Vagina (tissue), 2 donors: ENCODE data around the gene DGLUCY. TPM values are rescaled to one million over a fixed set of nuclear protein-coding genes. Genes with fewer than 3 reads are reported as not detected.
"Not testable (repeated sequence)": the region's sequence is repeated elsewhere in the genome, so short reads cannot be mapped to it uniquely, and the experiment has no call there.

Experiments used
- DNase-seq, 2 donors: peaks; one replicate each; pipeline ENCODE4 v3.0.0-alpha.2; 2017; ENCODE audit errors: extremely low spot score in 2 of 2
- H3K27ac ChIP-seq: fragments of 200-600 bp; sonication (generic); one replicate; pipeline ENCODE4 v1.5.1; 2019
- H3K27me3 ChIP-seq: fragments of 200-600 bp; sonication (generic); one replicate; pipeline ENCODE4 v1.5.1; 2019
- H3K36me3 ChIP-seq, 2 donors: fragments of 200-600 bp; sonication (generic); one replicate each; pipeline ENCODE4 v1.5.1; 2017 to 2019
- H3K4me1 ChIP-seq: fragments of 200-600 bp; sonication (generic); one replicate; pipeline ENCODE4 v1.5.1; 2019
- H3K4me3 ChIP-seq, 2 donors: fragments of 200-600 bp; sonication (generic); 1 replicate in 1 of 2; 2 replicates in 1 of 2; pipeline ENCODE4 v1.5.1; 2016 to 2019
- H3K9me3 ChIP-seq: fragments of 200-600 bp; sonication (generic); one replicate; pipeline ENCODE4 v1.5.1; 2019
- CTCF ChIP-seq, 3 experiments: fragments of 450-650 bp in 2 of 3; fragments of 200-600 bp in 1 of 3; sonication (generic) in 1 of 3; IDR thresholded peaks; one replicate each; pipeline ENCODE4 v1.5.1; 2017 to 2019; ENCODE audit warnings: antibody characterized with exemption in 3 of 3, mild to moderate bottlenecking in 2 of 3, moderate library complexity in 2 of 3
- POLR2A ChIP-seq, 2 donors: fragments of 450-650 bp; IDR thresholded peaks; one replicate each; pipeline ENCODE4 v1.6.1; 2017; ENCODE audit warnings: antibody characterized with exemption in 2 of 2, mild to moderate bottlenecking in 2 of 2, moderate library complexity in 2 of 2
- POLR2AphosphoS5 ChIP-seq, 2 donors: sonication (generic); formaldehyde crosslinking; IDR thresholded peaks; one replicate each; pipeline ENCODE4 v1.9.0; 2017; ENCODE audit warnings: antibody characterized with exemption in 2 of 2, mild to moderate bottlenecking in 2 of 2, low read depth in 1 of 2; ENCODE audit not compliant: insufficient read depth in 1 of 2
- intact Hi-C: fragments of 100-400 bp; cut with DNase I; formaldehyde crosslinking; loops from one replicate; pipeline ENCODE4 v1.15.1; 2023
- total RNA-seq: library from RNA; depleted of rRNA; stranded (reverse); fragments of >200 nt; gene quantifications from one replicate; pipeline ENCODE4 v1.2.3, GENCODE V29; 2016

DGLUCY gene
- total RNA-seq, 1 donor from 2014 or later = 57.0 TPM

GRCh38 chr14:91190853-91191252, 77.0 kb downstream of the DGLUCY start:
- no peak for DNase-seq
- Histone ChIP-seq H3K4me3 (no peak overlapping the region), H3K4me1 (no peaks in the 10 kb centered on the region), H3K36me3 (peaks cover 0 to 32% of the 10 kb centered on the region in 2 donors), H3K27ac (no peak overlapping the region), H3K9me3 (no peaks in the 10 kb centered on the region), H3K27me3 (no peaks in the 10 kb centered on the region)
- intact Hi-C loops = no loop called here
- no peak for TF ChIP-seq POLR2A (IDR thresholded peaks at IDR 0.05)
- no peak for TF ChIP-seq CTCF (IDR thresholded peaks at IDR 0.05)

GRCh38 chr14:91193069-91193468, 79.2 kb downstream of the DGLUCY start:
- H3K4me3 ChIP-seq = no peak overlapping the region
- TF ChIP-seq POLR2A (IDR thresholded peaks at IDR 0.05) = no peak
- no peak for TF ChIP-seq CTCF (IDR thresholded peaks at IDR 0.05)
- no peak for TF ChIP-seq POLR2AphosphoS5 (IDR thresholded peaks at IDR 0.05; ENCODE audit: insufficient read depth in 1 of 2, low read depth in 1 of 2)
- no peak overlapping the region for H3K27ac ChIP-seq
- no peaks in the 10 kb centered on the region for H3K27me3 ChIP-seq
- intact Hi-C loops = no loop called here
- no peak for DNase-seq
- H3K36me3 ChIP-seq = peaks cover 0 to 45% of the 10 kb centered on the region in 2 donors
- no peaks in the 10 kb centered on the region for H3K4me1 ChIP-seq
- H3K9me3 ChIP-seq = no peaks in the 10 kb centered on the region

- H3K36me3 ChIP-seq = peaks cover 0 to 38% of the 10 kb centered on the region in 2 donors
- TF ChIP-seq POLR2AphosphoS5 (IDR thresholded peaks at IDR 0.05; ENCODE audit: insufficient read depth in 1 of 2, low read depth in 1 of 2) (no peak), POLR2A (IDR thresholded peaks at IDR 0.05) (no peak), CTCF (IDR thresholded peaks at IDR 0.05) (no peak)
- DNase-seq = no peak
- intact Hi-C loops = no loop called here
- H3K4me3 ChIP-seq = no peak overlapping the region
- no peaks in the 10 kb centered on the region for H3K27me3 ChIP-seq
- no peak overlapping the region for H3K27ac ChIP-seq
- no peaks in the 10 kb centered on the region for H3K4me1 ChIP-seq
- no peaks in the 10 kb centered on the region for H3K9me3 ChIP-seq
Observed at GRCh38 chr14:91195881-91196280, 82.0 kb downstream of the DGLUCY start.

- no peak overlapping the region for H3K27ac ChIP-seq
- no peak for DNase-seq
- H3K4me3 ChIP-seq = no peak overlapping the region
- H3K36me3 ChIP-seq = peaks cover 0 to 46% of the 10 kb centered on the region in 2 donors
- TF ChIP-seq POLR2A (IDR thresholded peaks at IDR 0.05) (no peak), POLR2AphosphoS5 (IDR thresholded peaks at IDR 0.05; ENCODE audit: insufficient read depth in 1 of 2, low read depth in 1 of 2) (no peak), CTCF (IDR thresholded peaks at IDR 0.05) (no peak)
- peaks cover 14% of the 10 kb centered on the region for H3K4me1 ChIP-seq
- H3K9me3 ChIP-seq = no peaks in the 10 kb centered on the region
- intact Hi-C loops = no loop called here
- no peaks in the 10 kb centered on the region for H3K27me3 ChIP-seq
Observed at GRCh38 chr14:91197631-91198030, 83.8 kb downstream of the DGLUCY start.

- peaks cover 0 to 73% of the 10 kb centered on the region in 2 donors for H3K36me3 ChIP-seq
- DNase-seq, intact Hi-C loops, H3K27me3 ChIP-seq, H3K27ac ChIP-seq, H3K9me3 ChIP-seq, H3K4me3 ChIP-seq: not testable (repeated sequence)
- H3K4me1 ChIP-seq = peaks cover 15% of the 10 kb centered on the region
Observed at GRCh38 chr14:91200802-91201201, 86.9 kb downstream of the DGLUCY start.
